LoVo (cell line): ENCODE measurements around the gene LATS2.
"Not testable (repeated sequence)": the region's sequence is repeated elsewhere in the genome, so short reads cannot be mapped to it uniquely, and the experiment has no call there.

Experiments
- DNase-seq: peaks from one replicate; pipeline ENCODE4 v3.0.0-alpha.2; 2016; ENCODE audit warnings: low spot score

LATS2 gene

DNA sequence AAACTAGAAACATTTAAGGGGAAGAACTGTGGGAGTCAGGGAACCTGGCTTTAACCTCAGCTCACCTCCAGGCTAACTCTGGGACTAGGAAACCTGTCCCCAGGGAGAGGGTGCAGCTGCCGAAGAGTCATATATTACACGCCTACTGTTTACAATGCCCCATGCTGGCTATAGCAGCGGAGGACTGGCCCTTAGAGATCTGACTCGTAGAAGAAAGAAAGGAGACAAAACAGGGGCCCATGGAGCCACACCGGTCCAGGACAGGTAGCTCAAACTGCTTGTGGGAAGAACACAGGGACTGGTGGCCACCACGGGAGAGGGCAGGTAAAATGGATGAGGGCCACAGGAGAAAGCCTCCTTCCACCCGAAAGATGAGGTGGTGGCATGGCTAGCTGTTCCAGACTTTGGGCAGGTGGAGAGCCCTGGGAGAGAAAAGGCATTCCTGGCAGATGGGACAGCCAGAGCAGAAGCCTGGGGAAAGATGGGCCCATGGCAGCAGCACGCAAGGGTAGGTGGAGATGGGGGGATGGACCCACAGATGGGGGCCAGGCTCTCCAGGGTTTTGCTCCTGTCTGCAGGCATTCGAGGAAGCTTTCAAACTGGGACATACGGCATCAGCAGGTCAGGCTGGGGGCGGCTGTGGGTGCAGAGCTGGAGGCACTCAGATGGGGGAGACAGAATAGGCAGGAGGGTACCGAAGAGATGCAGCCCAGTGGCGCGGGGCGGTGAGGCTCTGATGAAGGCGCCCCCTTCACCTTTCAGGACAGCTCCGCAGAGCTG is 69.5 kb downstream of the LATS2 start:
- no peak for DNase-seq

DNA sequence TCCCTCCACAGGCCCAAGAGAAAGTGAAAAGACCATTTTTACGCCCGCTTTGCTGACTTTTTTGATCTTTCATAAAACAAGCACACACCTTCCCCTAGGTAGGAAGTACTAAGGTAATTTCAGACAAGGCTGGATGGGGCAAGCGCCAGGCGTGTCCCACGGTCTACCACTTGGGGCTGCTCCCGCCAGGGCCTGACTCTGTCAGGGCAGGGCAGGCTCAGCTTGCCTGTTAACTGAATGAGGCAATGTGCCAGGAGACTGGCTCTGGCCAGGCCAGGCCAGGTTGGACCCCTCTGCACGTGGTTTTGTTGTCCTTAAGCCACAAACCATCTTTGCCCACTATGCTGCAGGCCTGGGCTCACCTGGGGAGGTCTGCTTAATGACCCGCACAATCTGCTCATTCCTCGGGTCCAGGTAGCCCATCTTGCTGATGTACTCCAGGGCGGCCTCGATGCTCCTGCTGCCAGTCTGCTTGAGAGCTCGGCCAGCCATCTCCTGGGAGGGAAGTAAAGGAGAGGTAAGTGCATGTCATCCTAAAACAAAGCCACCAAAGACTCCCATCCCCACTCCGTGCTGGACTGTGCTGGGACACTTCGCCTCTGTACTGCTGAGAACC is 70.4 kb downstream of the LATS2 start:
- no peak for DNase-seq

DNA sequence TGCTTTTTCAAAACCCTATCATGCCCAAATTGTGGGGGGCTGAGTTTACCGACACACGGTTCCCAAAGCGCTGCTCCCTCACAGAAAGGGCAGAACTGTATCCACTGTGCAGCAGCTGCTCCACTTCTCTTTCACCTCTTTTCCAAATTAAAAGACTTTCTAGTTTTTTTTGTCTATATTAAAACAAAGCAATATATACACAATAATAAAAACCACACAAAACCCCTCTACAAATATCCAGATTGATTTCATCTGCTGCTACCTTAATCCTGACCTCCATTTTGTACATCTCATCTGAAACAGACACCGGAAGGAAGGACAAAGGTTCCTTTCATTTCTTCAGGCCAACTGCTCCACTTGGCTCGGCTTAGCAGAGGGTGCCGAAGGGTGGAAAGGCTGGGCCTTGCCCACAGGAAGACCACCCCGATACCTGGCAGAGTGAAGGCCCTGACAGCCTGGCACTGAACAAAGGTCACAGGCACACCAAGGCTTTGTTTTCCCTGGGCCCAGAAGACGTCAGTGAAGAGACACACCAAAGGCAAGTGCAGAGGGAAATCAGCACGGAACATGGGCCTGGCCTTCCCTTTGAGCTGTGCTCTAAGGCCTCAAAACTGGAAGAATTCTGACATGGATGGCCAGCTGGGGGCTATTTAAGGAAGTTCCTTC is 71.6 kb downstream of the LATS2 start:
- DNase-seq, result no peak

DNA sequence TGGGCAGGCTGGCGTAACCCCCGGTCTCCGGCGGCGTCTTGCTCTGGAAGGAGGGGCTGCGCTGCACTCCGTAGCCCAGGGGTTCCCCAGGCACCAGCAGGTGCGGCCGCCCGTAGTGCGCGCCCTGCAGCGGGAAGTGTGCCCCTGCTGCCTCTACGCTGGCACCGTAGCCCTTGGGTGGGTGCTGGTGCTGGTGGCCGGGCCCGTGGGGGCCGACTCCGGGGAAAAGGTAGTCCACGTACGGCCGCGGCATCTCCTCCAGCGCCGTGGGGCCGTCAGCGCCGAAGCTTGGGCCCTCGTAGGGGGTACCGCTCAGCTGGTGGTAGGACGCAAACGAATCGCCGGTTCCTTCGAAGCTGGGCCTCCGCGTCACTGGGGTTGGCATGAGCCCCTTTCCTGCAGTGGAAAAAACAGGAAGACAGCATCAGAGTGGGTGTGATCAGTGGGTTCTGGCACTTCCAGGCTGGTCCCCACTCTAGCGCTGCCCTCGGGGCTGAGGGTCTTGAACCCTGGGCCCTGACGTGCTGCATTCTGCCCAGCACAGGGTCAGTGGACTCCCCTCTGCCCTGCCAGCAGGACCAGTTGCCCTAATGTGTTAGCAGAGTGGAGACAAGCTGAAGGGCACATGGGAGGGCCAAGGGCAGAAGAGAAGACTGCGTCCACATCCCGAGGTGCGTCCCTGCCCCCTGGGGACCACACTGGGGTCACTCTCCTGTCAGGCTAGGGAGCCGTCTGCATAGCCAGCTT is 72.3 kb downstream of the LATS2 start:
- no peak for DNase-seq

DNA sequence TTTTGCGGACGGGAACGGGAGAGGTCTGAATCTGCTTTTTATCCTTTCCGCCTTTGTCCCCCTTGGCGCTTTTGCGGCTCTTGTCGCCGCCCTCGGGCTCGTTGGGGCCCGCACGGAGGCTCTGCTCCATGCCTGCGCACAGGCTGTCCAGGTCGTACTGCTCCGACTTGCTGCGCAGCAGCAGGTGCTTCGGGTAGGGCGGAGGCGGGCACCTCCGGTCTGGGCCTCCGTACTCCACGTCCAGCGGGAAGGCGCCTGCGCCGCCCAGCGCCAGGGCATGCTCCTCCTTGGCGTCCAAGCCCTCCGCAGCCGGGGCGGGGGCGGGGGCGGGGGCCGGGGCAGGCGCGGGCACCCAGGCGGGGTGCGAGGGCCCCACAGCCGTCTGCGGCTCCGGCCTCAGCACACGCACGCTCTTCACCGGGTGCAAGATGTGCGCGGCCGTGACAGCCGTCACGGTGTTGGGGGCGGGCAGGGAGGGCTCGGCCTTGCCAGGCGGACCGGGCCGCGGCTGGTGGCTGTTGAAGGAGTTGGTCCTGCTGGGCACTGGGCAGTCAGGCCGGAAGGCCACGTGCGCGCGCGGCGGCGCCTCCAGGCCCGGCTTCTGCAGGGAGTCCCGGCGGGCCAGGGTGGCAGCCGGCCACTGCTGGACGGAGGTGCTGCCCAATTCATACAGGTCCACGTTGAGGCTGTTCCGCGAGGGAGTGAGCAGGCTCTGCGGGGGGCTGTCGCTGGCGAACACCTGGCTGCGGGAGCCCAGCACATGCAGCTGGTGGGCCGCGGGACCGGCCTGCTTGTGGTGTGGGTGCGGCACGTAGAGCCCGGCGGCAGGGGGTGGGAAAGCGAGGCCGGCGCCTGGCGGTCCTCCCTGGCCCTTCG is 73.1 kb downstream of the LATS2 start:
- no peak for DNase-seq

DNA sequence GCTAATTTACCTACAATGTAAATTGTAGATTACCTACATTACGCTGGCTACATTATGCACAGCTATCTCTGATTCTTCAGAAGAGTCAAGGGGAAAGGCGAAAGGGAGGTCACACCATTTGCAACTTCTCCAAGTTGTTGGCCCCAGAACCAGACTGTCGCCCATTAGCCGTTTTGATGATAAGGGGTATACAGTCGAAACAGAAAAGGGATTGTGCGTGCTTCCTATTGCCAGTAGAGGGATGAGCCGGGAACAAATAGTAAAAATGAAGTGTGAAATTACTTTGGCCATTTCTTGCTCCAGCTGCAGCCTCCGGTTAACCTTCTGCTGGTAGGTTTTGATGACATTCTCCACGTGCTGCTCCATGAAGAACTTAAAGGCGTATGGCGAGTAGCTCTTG is 73.8 kb downstream of the LATS2 start:
- DNase-seq, result no peak

DNA sequence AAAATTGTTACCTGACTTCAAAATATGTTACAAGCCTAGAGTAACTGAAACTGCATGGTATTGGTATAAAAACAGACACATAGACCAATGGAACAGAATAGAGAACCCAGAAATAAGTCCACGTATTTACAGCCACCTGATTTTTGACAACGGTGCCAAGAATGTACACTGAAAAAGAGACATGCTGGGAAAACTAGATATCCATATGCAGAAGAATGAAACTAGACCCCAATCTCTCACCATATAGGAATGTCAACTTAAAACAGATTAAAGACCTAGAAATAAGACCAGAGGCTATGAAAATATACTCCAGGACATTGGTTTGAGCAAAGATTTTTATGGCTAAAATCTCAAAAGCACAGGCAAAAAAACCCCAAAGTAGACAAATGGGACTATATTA is 76.5 kb downstream of the LATS2 start:
- no peak for DNase-seq

DNA sequence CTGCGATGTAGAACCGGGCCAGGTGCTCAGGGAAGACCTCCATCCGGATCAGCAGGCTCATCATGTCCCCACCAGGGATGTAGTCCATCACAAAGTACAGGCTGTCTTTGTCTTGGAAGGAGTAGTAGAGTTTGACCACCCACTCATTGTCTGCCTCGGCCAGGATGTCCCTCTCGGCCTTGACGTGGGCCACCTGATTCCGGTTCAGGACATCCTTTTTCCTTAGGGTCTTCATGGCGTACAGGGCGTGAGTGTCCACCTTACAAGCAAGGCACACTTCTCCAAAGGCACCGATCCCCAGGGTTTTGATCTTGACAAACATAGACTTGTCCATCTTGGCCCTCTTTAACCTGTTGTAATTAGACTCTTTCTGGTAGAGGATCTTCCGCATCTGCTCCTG is 78.0 kb downstream of the LATS2 start:
- DNase-seq, result no peak

DNA sequence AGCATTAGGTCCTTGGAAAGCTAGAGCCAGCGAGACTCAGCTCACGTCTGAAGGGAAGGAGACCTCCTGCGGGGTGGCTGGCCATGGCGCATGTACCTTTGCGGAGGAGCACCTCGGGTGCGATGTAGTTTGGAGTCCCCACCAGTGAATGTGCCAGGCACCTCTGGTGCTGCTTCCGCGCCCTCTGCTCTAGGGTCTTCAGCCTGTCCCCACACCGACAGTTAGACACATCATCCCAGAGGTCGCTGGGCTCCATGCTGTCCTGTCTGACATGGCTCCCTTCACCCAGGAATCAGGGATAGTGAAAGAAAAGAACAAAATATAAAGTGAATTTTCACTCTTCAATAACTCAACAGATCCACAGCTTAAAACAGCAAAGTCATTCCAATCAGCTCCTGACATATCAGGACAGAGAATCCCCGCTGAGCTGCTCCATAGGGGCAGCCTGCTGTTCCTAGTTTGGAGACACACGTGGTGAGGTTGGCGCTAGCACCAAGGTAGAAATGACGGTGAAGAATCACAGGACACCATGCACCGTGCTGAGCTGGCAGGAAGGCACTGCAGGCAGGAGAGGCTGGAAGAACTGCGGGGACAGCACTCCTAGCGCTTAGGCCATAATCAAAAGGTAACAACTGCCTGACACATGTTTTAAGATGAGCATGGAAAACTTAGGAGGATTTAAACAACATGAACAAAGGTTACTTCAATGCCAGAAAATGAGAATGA is 79.9 kb downstream of the LATS2 start:
- no peak for DNase-seq

DNA sequence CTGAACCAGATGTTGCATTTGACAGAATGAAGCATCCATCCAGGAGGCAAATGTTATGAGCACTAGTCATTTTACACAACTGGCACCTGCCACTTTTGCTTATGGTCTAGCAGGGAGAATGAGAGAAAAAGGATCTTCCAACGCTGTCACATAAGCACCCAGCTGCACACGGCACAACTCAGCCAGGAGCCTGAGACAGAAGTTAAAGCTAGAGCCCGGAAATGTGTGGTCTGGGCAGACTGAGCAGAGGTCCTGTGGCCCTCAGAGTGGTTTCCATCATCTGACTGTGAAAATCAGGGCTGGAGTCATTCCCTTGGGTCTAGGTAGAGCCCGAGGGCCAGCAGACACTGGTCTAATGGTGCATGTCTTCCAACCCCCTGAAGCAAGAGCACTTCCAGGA is 80.5 kb downstream of the LATS2 start:
- no peak for DNase-seq

DNA sequence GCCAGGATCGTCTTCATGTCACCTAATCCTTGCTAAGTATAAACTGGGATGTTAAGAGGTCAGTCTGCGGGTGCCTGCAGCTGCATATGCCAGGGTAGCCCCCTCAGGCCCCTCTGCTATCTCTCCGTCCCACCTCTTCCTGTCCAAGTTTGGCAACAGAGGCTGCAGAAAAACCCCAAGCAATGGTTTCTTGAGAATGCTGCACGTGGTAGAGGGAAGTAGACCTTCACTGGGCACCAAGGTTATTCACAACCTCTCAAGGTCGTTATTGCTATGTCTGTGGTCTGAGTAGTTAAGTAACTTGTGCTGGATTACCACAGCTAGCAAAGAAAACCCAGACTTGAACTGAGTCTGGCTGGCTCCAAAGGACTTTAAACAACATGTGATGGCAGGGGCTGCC is 81.0 kb downstream of the LATS2 start:
- DNase-seq, result no peak

DNA sequence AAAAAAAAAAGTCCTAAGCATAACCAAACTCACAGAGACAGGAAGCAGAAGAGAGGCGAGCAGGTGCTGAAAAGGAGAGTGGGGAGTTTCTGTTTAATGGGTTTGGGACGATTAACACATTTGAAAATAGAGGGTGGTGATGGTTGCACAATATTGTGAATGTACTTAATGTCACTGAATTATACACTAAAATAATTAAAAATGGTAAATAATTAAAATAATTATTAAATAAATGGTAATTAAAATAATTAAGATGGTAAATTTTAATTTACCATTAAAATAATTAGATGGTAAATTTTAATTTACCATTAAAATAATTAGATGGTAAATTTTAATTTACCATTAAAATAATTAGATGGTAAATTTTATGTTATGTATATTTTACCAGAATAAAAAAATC is 84.0 kb downstream of the LATS2 start:
- DNase-seq, result no peak

DNA sequence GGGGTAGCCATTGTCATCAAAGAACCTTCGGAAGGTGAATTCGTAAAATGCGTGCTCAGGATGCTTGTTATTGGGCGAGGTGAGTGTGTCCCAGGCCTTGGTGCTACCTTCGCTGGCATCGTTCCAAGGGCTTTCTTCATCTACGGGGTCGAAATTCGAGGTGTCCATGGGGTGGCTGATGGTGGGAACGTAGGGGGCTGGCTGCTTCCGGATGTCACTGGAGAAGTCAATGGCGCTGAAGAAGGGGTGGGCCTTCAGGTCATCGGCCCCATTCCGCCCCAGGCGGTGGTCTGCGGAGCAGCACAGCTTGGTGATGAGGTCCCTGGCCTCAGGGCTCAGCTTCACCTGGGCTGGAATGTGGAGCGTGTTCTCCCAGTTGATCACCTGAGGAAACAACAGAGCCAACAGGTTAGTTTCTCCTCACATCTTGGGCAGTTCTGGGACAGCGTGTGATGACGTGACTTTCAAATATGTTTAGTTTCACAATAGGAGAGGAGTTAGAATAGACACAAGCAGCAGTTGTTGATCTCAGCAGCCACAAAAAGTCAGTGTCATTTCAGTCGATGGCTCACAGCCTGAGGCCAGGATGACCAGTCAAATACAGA is 86.3 kb downstream of the LATS2 start:
- no peak for DNase-seq

DNA sequence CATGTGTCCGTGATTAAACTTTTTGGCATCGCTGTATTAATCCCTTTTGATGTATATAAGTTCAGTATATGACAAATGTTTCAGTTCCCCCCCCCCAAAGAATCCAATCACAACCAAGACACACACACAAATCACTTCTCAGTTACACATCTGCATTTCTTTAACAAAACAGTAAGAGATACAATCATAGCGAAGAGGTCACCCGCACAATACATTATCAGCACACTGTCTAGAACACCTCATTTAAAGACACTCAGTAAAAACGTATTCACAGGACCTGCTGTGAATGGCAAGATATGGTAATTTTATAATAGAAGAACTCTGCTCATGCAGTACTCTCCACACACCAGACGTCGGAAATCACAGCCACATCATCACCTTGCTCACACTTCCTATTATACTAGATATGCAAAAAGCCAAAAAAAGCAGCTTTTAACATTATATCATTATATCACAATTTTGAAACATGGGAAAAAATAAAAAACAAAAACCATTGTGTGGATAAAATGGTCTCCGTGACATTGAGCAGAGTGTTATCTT is 87.4 kb downstream of the LATS2 start:
- no peak for DNase-seq

DNA sequence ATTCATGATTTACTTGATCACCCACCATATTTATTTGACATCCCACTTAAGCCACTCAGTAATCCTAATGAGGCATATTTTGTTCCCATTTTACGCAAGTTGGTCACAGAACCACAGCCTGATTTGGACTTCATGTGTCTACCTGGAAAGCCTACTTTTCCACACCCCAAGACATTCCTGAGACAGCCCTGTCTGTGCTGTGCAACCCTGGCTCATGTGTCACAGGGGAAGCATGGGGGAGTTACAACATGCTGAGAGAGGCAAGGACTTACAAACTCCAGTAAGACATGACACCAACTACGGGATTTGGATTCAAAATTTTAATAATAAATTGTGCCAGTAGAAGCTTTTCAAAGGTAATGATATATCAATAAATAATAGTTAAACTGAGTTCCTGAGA is 88.7 kb downstream of the LATS2 start:
- DNase-seq, result no peak

DNA sequence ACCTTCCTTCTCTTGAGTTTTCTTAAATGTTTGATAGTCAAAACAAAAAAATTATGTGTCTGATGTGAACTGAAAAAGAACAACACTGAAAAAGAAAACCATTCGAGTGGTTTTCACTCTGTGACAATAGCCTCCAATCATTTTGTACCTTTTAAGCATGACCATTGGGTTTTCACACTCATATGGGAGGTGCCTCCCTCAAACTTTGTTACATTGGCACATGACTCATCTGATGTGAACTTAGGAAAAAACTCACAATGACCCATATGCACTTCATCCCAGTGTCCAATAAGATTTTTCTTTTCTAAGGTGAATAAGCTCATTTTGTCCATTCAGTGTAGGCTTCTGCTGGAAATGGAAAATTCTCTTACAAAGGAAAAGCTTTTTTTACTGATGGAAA is 92.2 kb downstream of the LATS2 start:
- DNase-seq, result peak; percentile 37

DNA sequence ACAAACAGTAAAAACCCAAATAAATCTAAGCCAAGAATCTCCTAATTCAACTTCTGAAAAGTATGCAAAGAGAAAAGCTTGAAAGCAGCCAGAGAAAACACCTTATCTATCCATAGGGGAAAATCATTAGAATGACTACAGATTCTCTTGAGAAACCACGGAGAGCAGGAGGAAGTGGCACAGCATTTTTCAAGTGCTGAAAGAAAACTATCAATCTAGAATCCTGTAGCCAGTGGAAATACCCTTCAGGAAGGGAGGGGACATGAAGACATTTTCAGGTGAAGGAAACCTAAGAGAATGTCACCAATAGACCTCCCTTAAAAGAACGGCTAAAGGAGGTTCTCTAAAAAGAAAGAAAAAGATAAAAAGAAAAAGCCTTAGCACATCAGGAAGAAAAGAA is 92.6 kb downstream of the LATS2 start:
- DNase-seq, result no peak

DNA sequence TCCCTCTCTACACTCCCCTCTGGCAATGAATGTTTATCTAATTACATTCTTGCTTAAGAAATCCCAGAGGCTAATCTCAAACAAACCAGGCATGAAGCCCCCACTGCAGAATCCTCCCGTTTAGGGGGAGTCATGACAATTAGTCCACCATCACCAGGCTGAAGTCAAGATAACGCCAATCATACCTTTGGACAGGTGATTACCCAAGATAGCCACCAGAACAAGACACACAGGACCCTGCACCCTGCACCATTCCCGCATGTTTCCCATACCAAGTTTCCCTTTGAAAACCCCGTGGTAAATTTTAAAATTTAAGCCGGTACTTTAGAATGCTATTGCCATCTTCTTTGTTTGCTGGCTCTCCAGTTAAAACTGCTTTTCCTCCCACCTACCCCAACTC is 94.0 kb downstream of the LATS2 start:
- no peak for DNase-seq

DNA sequence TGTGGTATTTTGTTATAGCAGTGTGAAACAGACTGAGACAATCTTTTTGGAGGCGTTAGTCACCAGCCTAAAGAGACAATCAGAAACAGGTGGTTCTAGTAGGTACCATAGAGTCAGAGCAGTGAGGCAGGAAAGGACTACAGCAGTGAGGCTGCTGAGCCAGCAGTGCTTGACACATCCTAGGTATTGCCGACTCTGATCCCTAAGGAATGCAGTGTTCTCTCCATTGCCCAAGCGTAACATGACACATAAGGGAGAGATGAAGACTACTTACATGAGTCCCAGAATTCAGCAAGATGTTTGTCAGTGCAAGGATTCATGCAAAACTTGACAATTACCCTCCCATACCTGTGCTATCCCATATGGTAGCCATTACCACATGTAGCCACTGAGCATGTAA is 96.5 kb downstream of the LATS2 start:
- no peak for DNase-seq

DNA sequence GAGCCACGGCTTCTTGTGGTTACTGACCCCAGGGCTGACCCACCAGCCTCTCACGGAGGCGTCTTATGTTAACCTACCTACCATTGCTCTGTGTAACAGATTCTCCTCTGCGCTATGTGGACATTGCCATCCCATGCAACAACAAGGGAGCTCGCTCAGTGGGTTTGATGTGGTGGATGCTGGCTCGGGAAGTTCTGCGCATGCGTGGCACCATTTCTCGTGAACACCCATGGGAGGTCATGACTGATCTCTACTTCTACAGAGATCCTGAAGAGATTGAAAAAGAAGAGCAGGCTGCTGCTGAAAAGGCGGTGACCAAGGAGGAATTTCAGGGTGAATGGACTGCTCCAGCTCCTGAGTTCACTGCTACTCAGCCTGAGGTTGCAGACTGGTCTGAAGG is 99.7 kb downstream of the LATS2 start:
- DNase-seq, result not testable (repeated sequence)
